HCT116 (cell line): ENCODE measurements around the gene SUPT5H. TPM values are rescaled to one million over a fixed set of nuclear protein-coding genes. Genes with fewer than 3 reads are reported as not detected.

Experiments used
- ATAC-seq: fragments of 200-7000 bp; cut with Tn5 transposase; 2 replicates; pipeline ENCODE4 v1.9.1; 2020; ENCODE audit warnings: mild to moderate bottlenecking, moderate library complexity
- BruUV-seq: library from RNA; stranded (reverse); fragments of 400-500 nt; replicated peaks from 2 replicates; lab custom pipeline; 2021; lab: Mats Ljungman, UMichigan
- CTCF ChIA-PET: fragments of 300-600 bp; sonication (Branson Sonifier 250); formaldehyde crosslinking; loops from one replicate; lab custom pipeline; 2021; ENCODE audit warnings: antibody characterized with exemption; lab: Charles Lee
- POLR2A ChIA-PET: fragments of 300-600, 350-600 bp; sonication (Branson Sonifier 250); formaldehyde crosslinking; loops from one replicate; lab custom pipeline; 2021; ENCODE audit warnings: antibody characterized with exemption; lab: Charles Lee
- RAD21 ChIA-PET, 2 experiments: fragments of 300-600 bp; sonication (Branson Sonifier 250); formaldehyde crosslinking; loops; one replicate each; lab custom pipeline; 2023; ENCODE audit warnings: low total read pairs in 2 of 2; ENCODE audit not compliant: uncharacterized antibody in 2 of 2, unreplicated experiment in 2 of 2, low non-redundant PET in 1 of 2; lab: Charles Lee
- DNase-seq: peaks from one replicate; pipeline ENCODE4 v3.0.0-alpha.2; 2010; ENCODE audit warnings: low read depth, low spot score
- H2AFZ ChIP-seq: fragments of 200-600 bp; shearing (Covaris generic), sonication (generic); 2 replicates; pipeline ENCODE4 v1.6.1; 2017; ENCODE audit warnings: low read depth, mixed run types, mixed read lengths, antibody characterized with exemption, low read length; ENCODE audit not compliant: poor library complexity, severe bottlenecking
- H3K27ac ChIP-seq: 2 replicates; pipeline ENCODE4 v1.5.1; 2012; ENCODE audit warnings: low read depth, low read length
- H3K27me3 ChIP-seq: fragments of 200-600 bp; sonication (generic); 2 replicates; pipeline ENCODE4 v1.6.1; 2016; ENCODE audit warnings: mixed run types, low read length, mixed read lengths; ENCODE audit not compliant: insufficient read depth
- H3K36me3 ChIP-seq, 2 experiments: fragments of 200-500 bp in 1 of 2; fragments of 200-600 bp in 1 of 2; sonication (Bioruptor generic) in 1 of 2; sonication (generic) in 1 of 2; 2 replicates each; pipeline versions ENCODE4 v1.5.1 to v1.6.1; 2014 to 2016; ENCODE audit warnings: low read length in 2 of 2, inconsistent platforms in 1 of 2, mixed read lengths in 1 of 2, mixed run types in 1 of 2; ENCODE audit not compliant: insufficient read depth in 2 of 2, control insufficient read depth in 1 of 2
- H3K4me1 ChIP-seq, 2 experiments: fragments of 200-600 bp in 1 of 2; sonication (generic) in 1 of 2; 2 replicates each; pipeline versions ENCODE4 v1.5.1 to v1.6.1; 2012 to 2017; ENCODE audit warnings: low read length in 2 of 2, inconsistent platforms in 1 of 2, mild to moderate bottlenecking in 1 of 2, mixed read lengths in 1 of 2, mixed run types in 1 of 2, moderate library complexity in 1 of 2; ENCODE audit not compliant: insufficient read depth in 2 of 2, control insufficient read depth in 1 of 2
- H3K4me2 ChIP-seq: fragments of 200-600 bp; sonication (generic); 2 replicates; pipeline ENCODE4 v1.6.1; 2017; ENCODE audit warnings: mixed run types, low read length, mixed read lengths
- H3K4me3 ChIP-seq, 2 experiments: fragments of 200-600 bp in 1 of 2; sonication (generic) in 1 of 2; replicated peaks in 1 of 2; 2 replicates each; pipeline ENCODE4 v1.5.1; 2011 to 2016; ENCODE audit warnings: low read length in 2 of 2, control low read depth in 1 of 2, low read depth in 1 of 2, mild to moderate bottlenecking in 1 of 2, mixed read lengths in 1 of 2, mixed run types in 1 of 2
- H3K79me2 ChIP-seq: fragments of 200-600 bp; sonication (generic); 2 replicates; pipeline ENCODE4 v1.6.1; 2017; ENCODE audit warnings: mild to moderate bottlenecking, mixed run types, low read length, moderate library complexity, mixed read lengths; ENCODE audit not compliant: insufficient read depth
- H3K9ac ChIP-seq: fragments of 200-600 bp; sonication (generic); 2 replicates; pipeline ENCODE4 v1.6.1; 2016; ENCODE audit warnings: low read length, mixed read lengths
- H3K9me2 ChIP-seq: fragments of 200-600 bp; sonication (generic), shearing (Covaris generic); 2 replicates; pipeline ENCODE4 v1.6.1; 2017; ENCODE audit warnings: mixed run types, mild to moderate bottlenecking, moderate library complexity; ENCODE audit not compliant: insufficient read depth
- H3K9me3 ChIP-seq, 2 experiments: fragments of 200-500 bp in 1 of 2; fragments of 200-600 bp in 1 of 2; sonication (Bioruptor generic) in 1 of 2; sonication (generic) in 1 of 2; 2 replicates each; pipeline ENCODE4 v1.6.1; 2014 to 2017; ENCODE audit warnings: low read length in 2 of 2, mixed read lengths in 2 of 2, inconsistent platforms in 1 of 2, low read depth in 1 of 2, mild to moderate bottlenecking in 1 of 2, mixed run types in 1 of 2, moderate library complexity in 1 of 2; ENCODE audit not compliant: control insufficient read depth in 1 of 2, insufficient read depth in 1 of 2
- H4K20me1 ChIP-seq: fragments of 200-600 bp; sonication (generic), shearing (Covaris generic); 2 replicates; pipeline ENCODE4 v1.6.1; 2017; ENCODE audit warnings: mixed run types, mild to moderate bottlenecking, moderate library complexity; ENCODE audit not compliant: insufficient read depth
- JUND ChIP-seq: IDR thresholded peaks from 2 replicates; pipeline ENCODE4 v1.6.1; 2012
- POLR2A ChIP-seq: IDR thresholded peaks from 2 replicates; pipeline ENCODE4 v1.7.0; 2011; ENCODE audit warnings: borderline replicate concordance; ENCODE audit not compliant: insufficient read depth, insufficient read length; ENCODE audit errors: extremely low read depth
- SRF ChIP-seq: IDR thresholded peaks from 2 replicates; pipeline ENCODE4 v1.6.1; 2012; ENCODE audit warnings: low read depth
- TCF7L2 ChIP-seq: IDR thresholded peaks from 2 replicates; pipeline ENCODE4 v1.7.0; 2011; ENCODE audit warnings: borderline replicate concordance, inconsistent platforms; ENCODE audit not compliant: insufficient read depth, insufficient read length; ENCODE audit errors: extremely low read depth
- YY1 ChIP-seq: IDR thresholded peaks from 2 replicates; pipeline ENCODE4 v1.6.1; 2011; ENCODE audit warnings: low read length, low read depth, moderate library complexity, mild to moderate bottlenecking; ENCODE audit not compliant: insufficient replicate concordance; ENCODE audit errors: extremely low read depth
- ZNF274 ChIP-seq: fragments of 200-500 bp; sonication (Bioruptor generic); IDR thresholded peaks from 2 replicates; pipeline ENCODE4 v1.6.1; 2014; ENCODE audit warnings: mild to moderate bottlenecking, low read depth, low read length, inconsistent platforms
- intact Hi-C: fragments of 100-400 bp; cut with micrococcal nuclease; formaldehyde crosslinking; loops from 2 replicates; pipeline ENCODE4 v1.10.0; 2022
- total RNA-seq: library from RNA; stranded (reverse); gene quantifications from one replicate; pipeline ENCODE4 v1.2.1, GENCODE V29; 2021; ENCODE audit not compliant: unreplicated experiment
- TF ChIP-seq, protein P1 (sequence below), 3 experiments: fragments of 200-600 bp in 1 of 3; sonication (generic) in 1 of 3; IDR thresholded peaks in 2 of 3; conservative IDR thresholded peaks in 1 of 3; 2 replicates each; pipeline ENCODE4 v1.5.1; 2012 to 2017; ENCODE audit warnings: low read depth in 2 of 3, low read length in 2 of 3, antibody characterized with exemption in 1 of 3, borderline replicate concordance in 1 of 3, control low read depth in 1 of 3, mild to moderate bottlenecking in 1 of 3, mixed read lengths in 1 of 3, mixed run types in 1 of 3, moderate library complexity in 1 of 3; ENCODE audit not compliant: insufficient read depth in 1 of 3
- TF ChIP-seq, protein P2 (sequence below): IDR thresholded peaks from 2 replicates; pipeline ENCODE4 v1.6.1; 2011; ENCODE audit warnings: mild to moderate bottlenecking, low read length, moderate library complexity; ENCODE audit not compliant: insufficient replicate concordance; ENCODE audit errors: extremely low read depth
- TF ChIP-seq, protein P3 (sequence below): IDR thresholded peaks from 2 replicates; pipeline ENCODE4 v1.6.1; 2012

Gene SUPT5H
- total RNA-seq, 1 experiment from 2014 or later = 120 TPM

DNA sequence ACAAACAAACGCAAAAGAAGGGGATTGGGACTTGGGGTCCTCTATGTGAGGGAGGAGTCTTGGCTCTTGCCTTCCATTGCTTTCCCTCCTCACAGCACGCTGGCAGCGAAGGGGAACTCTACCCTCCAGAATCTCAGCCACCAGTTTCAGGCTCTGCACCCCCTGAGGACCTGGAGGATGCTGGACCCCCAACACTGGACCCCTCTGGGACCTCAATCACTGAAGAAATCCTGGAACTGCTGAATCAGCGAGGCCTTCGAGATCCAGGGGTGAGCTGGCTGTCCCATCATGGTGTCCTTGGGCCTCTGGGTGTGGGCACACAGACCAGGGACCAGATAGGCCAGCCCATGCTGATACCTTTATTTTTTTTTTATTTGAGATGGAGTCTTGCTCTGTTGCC is 23.4 kb upstream of the SUPT5H start:
- Histone ChIP-seq H3K27me3 (no peaks in the 10 kb centered on the region), H3K4me2 (no peak overlapping the region), H2AFZ (no peak overlapping the region), H3K79me2 (no peaks in the 10 kb centered on the region), H3K4me3 (no peak overlapping the region), H3K27ac (no peak overlapping the region), H3K9ac (no peak overlapping the region), H4K20me1 (no peaks in the 10 kb centered on the region), H3K36me3 (0 out of 4 replicates have a peak, but pooled peaks cover 0 to 4% of the 10 kb centered on the region in 2 experiments), H3K4me1 (peaks cover 0 to 4% of the 10 kb centered on the region in 2 experiments; a peak in 2 of 4 replicates), H3K9me3 (no peaks in the 10 kb centered on the region), H3K9me2 (no peaks in the 10 kb centered on the region)
- ChIA-PET POLR2A (interaction anchor here (3.4 kb wide), 1 partner anchor 14 kb away, joined by 17 read pairs; the partner anchor contains the start of gene RPS16), RAD21 (no interaction called here), CTCF (no interaction called here)
- no peak for TF ChIP-seq SRF
- no peak for TF ChIP-seq POLR2A
- TF ChIP-seq, protein P1, sequence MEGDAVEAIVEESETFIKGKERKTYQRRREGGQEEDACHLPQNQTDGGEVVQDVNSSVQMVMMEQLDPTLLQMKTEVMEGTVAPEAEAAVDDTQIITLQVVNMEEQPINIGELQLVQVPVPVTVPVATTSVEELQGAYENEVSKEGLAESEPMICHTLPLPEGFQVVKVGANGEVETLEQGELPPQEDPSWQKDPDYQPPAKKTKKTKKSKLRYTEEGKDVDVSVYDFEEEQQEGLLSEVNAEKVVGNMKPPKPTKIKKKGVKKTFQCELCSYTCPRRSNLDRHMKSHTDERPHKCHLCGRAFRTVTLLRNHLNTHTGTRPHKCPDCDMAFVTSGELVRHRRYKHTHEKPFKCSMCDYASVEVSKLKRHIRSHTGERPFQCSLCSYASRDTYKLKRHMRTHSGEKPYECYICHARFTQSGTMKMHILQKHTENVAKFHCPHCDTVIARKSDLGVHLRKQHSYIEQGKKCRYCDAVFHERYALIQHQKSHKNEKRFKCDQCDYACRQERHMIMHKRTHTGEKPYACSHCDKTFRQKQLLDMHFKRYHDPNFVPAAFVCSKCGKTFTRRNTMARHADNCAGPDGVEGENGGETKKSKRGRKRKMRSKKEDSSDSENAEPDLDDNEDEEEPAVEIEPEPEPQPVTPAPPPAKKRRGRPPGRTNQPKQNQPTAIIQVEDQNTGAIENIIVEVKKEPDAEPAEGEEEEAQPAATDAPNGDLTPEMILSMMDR (IDR thresholded peaks at IDR 0.05 in 2 of 3, conservative IDR thresholded peaks at IDR 0.05 in 1 of 3; ENCODE audit: borderline replicate concordance in 1 of 3, insufficient read depth in 1 of 3, low read depth in 2 of 3, low read length in 2 of 3) = no peak
- no peak for TF ChIP-seq YY1
- TF ChIP-seq ZNF274 = no peak
- TF ChIP-seq TCF7L2 = no peak
- no peak for TF ChIP-seq JUND
- TF ChIP-seq, protein P2, sequence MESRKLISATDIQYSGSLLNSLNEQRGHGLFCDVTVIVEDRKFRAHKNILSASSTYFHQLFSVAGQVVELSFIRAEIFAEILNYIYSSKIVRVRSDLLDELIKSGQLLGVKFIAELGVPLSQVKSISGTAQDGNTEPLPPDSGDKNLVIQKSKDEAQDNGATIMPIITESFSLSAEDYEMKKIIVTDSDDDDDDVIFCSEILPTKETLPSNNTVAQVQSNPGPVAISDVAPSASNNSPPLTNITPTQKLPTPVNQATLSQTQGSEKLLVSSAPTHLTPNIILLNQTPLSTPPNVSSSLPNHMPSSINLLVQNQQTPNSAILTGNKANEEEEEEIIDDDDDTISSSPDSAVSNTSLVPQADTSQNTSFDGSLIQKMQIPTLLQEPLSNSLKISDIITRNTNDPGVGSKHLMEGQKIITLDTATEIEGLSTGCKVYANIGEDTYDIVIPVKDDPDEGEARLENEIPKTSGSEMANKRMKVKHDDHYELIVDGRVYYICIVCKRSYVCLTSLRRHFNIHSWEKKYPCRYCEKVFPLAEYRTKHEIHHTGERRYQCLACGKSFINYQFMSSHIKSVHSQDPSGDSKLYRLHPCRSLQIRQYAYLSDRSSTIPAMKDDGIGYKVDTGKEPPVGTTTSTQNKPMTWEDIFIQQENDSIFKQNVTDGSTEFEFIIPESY = no peak
- TF ChIP-seq, protein P3, sequence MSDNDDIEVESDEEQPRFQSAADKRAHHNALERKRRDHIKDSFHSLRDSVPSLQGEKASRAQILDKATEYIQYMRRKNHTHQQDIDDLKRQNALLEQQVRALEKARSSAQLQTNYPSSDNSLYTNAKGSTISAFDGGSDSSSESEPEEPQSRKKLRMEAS = no peak
- intact Hi-C loops = no loop called here
- ATAC-seq = no peak
- DNase-seq = no peak
- no TSS peak for BruUV-seq
